MM.1S (cell line): ENCODE measurements around the gene CASZ1.

Experiments used
- CTCF ChIP-seq: fragments of 300-600 bp; sonication (generic); IDR thresholded peaks from 2 replicates; pipeline ENCODE4 v1.5.1; 2016; ENCODE audit warnings: antibody characterized with exemption, low read length, mixed read lengths
- EZH2phosphoT487 ChIP-seq: fragments of 300-600 bp; sonication (generic); IDR thresholded peaks from 2 replicates; pipeline ENCODE4 v1.6.1; 2018; ENCODE audit warnings: antibody characterized with exemption, low read length

GRCh38 chr1:10709646-10710045 is 86.8 kb downstream of the CASZ1 start:
- no peak for TF ChIP-seq CTCF
- TF ChIP-seq EZH2phosphoT487 = no peak
